Fibroblast of the conjunctiva (primary cell): ENCODE data around the gene PGBD5.

Experiments used
- DNase-seq: peaks from one replicate; pipeline ENCODE4 v3.0.0-alpha.2; 2010; ENCODE audit warnings: low read depth

PGBD5 gene

GRCh38 chr1:230347896-230348295, 78.2 kb downstream of the PGBD5 start:
- no peak for DNase-seq

GRCh38 chr1:230345139-230345885, 80.8 kb downstream of the PGBD5 start:
- no peak for DNase-seq

DNA sequence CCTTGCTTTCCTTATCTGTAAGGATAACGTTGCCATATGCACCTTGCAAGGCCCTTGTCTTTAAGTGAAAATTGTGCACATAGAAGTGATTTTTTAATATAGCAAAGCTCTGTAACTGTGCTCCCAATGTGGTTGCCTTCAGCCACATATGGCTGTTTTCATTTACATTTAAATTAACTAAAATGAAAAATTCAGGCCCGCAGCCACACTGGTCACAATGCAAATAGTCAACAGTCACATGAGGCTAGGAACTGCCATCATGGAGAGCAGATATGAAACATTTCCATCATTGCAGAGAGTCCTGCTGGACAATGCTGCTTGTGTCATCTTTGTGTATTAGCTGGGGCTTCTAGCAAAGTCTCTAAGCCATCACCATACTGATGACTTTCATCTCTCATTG, 83.4 kb downstream of the PGBD5 start:
- DNase-seq: no peak

DNA sequence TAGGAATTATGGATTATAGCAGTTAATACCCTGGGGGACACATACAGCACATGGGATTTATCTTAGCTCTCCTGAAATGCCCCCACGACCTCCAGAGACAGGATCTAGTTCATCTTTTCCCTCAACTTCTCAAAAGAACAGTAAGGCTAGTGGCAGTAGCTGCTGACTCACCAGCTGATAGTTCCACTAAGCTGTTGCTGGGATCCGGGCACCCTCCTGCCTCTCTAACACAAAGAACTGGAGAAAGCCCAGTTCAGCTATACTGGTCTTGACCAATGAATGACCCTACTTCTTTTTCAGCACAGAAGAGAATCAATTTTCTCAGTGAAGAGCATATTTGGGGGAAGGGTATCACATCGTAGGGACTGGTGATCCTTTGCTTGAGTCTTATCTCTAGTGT, 84.1 kb downstream of the PGBD5 start:
- DNase-seq: no peak

GRCh38 chr1:230341162-230341546, 85.0 kb downstream of the PGBD5 start:
- no peak for DNase-seq

DNA sequence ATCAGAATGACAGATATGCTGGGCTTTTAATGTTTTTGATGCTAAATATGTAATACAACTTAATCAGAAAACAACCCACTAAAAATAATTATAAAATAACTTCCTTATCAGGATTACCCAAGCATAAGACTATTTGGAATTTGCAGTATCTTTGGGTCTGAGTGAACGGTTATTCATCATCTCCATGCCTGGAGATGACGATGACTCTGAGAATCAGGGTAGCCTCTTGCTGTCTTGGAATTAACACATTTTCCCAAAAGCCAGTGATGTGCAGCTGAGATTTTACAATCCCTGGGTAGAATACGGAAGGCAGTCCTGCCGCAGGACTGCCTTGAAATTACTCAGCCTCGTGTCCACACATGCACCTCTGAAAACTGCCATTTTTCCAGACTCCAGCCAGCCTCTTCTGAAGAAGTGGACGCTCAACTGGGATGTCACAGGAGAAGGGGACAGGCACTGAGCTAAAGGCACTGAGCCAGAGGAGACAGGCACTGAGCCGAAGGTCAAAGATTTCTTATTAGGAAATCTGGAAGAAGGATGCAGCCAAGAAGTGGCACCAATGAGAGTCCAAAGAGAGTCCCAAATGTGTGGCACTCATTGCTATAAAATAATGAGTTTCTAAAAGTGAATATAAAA, 85.5 kb downstream of the PGBD5 start:
- no peak for DNase-seq

DNA sequence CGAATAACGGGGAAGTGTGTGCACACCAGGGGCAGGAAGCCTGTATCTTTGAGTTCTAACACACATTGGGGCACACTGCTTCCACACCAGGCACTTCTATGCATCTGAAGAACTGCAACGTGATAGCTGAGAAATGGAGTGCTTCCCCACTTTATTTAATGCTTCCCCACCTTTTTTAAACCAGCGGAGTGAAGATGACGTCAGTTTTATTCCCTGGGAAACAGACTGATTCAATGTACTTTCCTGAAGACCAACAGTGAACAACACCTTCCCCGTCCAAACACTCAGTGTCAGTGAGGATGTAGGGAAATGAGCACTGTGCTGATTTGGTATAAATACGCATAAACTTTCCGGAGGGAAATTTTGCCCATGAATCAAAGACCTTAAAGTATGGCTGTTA, 87.1 kb downstream of the PGBD5 start:
- DNase-seq: no peak

- DNase-seq: no peak
These were observed 88.9 kb downstream of the PGBD5 start for GRCh38 chr1:230337266-230337665.

DNA sequence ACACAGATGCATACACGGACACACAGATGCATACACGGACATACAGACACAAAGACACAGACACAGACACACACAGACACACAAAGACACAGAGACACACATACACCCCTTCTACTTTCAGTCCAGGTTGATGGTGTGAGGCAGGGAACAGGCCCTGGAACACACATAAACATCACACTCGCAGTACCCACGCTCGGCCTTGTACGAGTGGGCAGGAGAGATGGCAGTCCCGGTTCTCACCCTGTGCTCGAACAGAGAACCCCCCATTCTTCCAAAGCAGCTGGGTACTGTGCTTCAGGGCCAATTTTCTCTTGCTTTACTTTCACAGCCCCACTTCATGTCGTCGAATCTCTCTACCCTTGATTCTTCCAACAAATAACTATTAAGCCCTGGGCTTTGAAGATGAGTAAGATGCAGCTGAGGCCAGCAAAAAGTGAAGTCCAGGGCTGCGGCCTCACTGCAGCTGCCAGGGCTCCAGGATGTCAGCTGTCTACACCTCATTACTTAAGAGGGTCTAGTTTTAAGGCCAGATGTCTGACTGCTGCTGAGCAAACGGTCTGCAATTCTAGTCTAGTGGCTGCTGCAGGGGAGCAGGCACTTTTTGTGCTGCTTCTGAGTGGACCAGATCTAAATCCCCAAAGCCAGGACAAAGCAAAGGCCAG, 90.1 kb downstream of the PGBD5 start:
- DNase-seq: no peak

- DNase-seq: no peak
These were observed 91.7 kb downstream of the PGBD5 start for GRCh38 chr1:230334447-230334837.

DNA sequence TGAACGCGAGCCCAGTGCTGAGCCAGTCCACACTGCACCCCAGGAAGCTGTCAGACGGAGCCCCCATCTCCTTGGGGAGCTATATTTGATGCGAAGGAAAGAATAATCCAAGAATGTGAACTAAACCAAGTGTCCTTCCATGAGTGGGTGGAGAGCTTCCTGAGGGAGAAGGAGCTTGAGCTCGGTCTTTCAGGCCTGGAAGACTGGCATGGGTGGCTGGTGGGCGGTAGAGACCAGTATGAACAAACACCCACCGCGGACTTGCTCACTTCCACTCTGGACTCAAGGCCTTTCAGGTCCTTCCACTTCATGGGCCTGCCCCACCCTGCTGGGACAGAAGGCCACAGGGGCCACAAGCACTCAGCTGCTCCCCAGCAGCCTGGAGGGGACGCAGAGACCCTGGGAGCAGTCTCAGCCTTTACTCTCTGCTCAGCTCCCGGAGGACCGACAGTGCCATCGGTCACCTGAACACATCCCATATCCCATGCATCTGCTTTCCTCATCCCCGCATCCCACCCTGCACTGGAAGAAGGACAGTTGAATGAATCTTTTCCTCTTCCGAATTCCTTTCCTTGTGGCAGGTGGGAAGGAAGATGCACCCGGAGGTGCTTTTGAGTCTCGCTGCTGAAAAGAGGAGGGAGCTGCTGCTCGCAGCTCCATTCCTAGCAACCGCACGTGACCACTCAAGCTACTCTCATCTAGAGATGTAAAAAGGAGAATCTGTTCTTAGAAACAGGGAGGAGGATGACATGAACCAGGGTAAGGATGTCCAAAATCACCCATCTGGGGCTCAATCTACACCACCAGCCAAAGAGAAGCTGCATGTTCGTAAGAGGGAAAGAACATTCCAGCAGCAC, 92.3 kb downstream of the PGBD5 start:
- DNase-seq: no peak

DNA sequence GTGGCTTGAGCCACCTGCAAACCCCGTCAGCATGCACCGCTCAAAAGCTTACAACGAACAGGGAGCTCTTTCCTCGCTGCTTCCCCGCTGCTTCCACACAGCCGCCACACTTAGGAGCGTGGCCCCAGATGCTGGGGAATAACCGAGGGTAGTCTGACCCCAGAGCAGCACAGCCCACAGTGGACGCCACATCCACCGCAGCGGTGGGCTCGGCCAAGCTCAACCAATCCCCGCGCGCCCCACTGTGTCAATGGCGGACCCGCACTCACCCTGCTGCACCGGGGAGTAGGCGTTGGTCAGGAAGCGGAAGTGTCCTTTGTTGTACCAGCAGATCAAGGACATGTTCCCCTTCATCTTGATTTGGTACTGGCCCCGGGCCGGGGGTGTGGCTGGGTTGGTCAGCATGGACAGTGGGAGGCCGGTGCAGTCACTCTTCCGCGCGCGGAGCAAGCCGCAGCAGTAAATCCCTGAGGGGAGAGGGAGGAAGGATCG, 93.5 kb downstream of the PGBD5 start:
- DNase-seq: no peak

DNA sequence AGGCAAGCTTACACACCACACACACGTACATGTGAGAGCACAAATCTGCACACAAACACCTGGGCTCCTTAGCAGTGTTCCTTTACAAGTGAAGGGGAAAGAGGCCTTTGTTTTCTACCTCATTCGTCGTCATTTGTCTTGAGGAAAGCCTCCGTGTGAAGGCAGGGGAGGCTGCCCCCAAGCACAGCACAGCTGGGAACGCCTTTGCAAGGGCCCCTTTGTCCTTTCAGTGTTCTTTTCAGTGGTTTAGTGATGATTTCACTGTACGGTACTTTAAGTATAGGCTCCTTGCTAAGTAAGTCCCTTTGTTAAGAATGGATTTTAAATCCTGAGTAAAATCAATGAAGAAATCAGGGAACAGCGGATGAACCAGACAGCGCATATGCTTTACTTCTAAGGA, 94.1 kb downstream of the PGBD5 start:
- no peak for DNase-seq

GRCh38 chr1:230330157-230330556, 96.0 kb downstream of the PGBD5 start:
- no peak for DNase-seq

DNA sequence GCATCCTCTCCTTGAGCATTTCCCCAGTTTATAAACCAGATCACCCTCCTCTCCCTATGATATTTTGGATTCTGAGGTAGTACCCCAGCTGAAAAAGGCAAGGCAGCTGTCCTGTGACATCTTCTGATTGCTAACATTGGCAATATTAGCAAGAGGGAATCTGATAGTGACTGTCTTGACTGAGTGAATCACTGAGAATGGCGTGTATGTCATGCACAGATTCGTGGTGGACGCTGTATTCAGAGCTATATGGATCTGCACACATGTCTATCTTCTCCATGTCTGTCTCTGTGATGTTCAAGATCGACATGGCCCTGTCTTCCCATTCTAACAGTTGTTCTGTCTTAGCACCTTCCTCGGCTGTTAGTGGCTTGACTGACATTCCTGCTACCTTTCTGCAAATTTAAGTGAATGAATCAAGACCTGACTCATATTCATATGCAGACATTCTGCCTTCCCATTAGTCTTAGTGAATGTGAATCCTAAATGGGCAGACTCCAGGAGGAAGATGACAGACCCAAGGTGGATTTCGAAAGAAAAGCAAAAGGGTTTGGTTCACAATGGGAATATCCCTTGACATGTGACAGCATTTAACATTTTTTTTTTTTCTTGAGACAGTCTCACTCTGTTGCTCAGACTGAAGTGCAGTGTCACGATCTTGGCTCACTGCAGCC, 97.7 kb downstream of the PGBD5 start:
- DNase-seq: no peak

DNA sequence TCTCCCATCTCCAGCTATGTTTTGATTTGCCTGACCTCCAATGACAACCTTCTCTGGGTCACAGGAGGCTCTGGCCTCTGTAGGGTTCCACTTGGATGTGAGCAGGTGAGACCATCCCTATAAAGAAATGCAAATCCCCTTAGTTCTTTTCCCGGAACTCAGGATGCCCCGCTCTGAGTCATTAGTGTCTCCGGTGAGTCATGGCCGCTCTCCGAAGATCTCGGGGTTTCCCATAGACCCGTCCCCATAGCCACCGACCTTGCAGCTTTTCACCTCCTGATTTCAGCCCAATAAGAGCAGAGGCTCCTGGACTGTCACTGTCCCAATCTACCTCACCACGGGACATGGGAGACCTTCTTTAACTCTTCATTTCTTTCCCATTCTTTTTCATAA, 98.2 kb downstream of the PGBD5 start:
- no peak for DNase-seq

DNA sequence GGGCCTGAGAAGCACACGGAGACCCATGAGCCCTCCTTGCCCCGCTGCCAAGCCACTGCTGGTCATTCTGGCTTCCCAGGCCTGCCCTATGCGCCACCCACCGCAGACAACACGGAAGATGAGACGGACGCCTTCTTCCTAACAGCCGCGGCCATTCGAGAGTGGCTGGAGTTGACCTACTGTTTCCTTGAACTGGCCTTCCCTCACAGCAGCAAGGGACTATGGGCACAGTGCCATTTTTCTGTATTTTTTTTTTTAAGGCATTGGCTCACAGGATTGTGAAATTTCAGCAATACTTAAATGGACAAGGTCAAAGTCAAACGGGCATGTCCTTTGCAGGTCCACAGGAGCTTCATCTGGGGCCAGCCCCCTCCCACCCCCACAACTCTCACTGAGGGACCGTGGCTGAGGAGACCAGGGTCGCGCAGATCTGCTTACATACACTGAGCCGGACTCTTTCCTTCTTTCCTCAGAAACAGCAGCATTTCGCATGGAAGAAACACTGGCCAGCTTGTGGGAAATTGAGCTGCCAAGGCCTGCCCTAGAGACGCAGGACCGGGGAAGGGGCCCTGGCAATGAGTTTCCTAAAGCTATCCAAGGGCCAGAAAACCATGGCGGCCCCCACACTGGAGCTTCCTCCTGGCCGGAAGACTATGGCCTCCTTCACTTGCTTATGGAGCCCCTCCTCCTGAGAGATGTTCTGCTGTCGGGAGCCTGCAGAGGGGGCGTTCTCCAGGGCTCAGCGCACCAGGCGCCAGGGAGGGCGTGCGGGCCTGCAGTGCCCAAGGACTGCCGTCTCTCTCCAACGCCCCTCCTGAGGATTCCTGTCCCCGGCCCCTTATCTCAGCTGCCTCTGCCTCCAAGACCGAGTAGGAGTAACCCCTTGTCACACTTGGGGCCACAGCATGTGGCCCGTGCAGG, 98.9 kb downstream of the PGBD5 start:
- no peak for DNase-seq

GRCh38 chr1:230323686-230324085, 102.4 kb downstream of the PGBD5 start:
- DNase-seq: no peak

DNA sequence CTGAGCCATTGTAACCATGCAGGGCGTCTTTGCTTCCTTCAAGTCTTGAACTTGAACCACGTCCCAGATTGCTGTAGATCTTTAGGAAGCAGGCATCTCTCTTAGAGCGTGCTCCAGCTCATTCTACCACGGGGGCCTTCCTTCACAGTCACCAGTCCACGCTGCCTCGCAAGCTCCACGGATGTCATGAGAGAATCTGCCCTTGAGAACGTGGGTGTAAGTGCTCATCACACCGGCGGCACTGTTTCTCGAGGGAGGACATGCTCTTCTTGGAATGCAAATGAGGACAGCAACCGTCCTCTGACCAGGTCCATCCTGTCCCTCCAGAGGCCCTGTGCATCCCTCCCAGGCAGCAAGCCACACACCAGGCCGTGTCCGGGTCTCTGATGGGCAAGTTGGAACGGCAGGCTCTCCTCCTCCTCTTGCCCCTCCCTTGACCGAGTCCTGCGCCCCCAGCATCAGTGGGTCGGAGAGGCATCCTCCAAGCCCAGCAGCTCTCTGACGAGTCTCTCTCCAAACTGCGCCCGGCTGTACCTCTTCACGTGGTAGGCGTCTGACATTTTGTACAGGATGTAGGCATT, 103.1 kb downstream of the PGBD5 start:
- no peak for DNase-seq

- no peak for DNase-seq
These were observed 103.7 kb downstream of the PGBD5 start for GRCh38 chr1:230322421-230322756.
